PFSK-1 (cell line): ENCODE results near the gene PCDHA13.

Source experiments
- POLR2AphosphoS5 ChIP-seq: IDR thresholded peaks from 2 replicates; pipeline ENCODE4 v1.6.1; 2012; ENCODE audit warnings: low read depth, mild to moderate bottlenecking, control low read depth, low read length, moderate library complexity
- REST ChIP-seq, 2 experiments: IDR thresholded peaks; 2 replicates each; pipeline versions ENCODE4 v1.6.1 to v1.8.0; 2011 to 2012; ENCODE audit warnings: low read depth in 2 of 2, low read length in 2 of 2, control low read depth in 1 of 2, inconsistent platforms in 1 of 2, mild to moderate bottlenecking in 1 of 2, moderate library complexity in 1 of 2; ENCODE audit not compliant: insufficient read depth in 1 of 2
- SIN3A ChIP-seq: IDR thresholded peaks from 2 replicates; pipeline ENCODE4 v1.6.1; 2012; ENCODE audit warnings: mild to moderate bottlenecking, low read length, moderate library complexity, borderline replicate concordance; ENCODE audit not compliant: insufficient read depth
- TAF1 ChIP-seq: IDR thresholded peaks from 2 replicates; pipeline ENCODE4 v1.6.1; 2012; ENCODE audit warnings: low read length, control low read depth, borderline replicate concordance; ENCODE audit not compliant: insufficient read depth

DNA sequence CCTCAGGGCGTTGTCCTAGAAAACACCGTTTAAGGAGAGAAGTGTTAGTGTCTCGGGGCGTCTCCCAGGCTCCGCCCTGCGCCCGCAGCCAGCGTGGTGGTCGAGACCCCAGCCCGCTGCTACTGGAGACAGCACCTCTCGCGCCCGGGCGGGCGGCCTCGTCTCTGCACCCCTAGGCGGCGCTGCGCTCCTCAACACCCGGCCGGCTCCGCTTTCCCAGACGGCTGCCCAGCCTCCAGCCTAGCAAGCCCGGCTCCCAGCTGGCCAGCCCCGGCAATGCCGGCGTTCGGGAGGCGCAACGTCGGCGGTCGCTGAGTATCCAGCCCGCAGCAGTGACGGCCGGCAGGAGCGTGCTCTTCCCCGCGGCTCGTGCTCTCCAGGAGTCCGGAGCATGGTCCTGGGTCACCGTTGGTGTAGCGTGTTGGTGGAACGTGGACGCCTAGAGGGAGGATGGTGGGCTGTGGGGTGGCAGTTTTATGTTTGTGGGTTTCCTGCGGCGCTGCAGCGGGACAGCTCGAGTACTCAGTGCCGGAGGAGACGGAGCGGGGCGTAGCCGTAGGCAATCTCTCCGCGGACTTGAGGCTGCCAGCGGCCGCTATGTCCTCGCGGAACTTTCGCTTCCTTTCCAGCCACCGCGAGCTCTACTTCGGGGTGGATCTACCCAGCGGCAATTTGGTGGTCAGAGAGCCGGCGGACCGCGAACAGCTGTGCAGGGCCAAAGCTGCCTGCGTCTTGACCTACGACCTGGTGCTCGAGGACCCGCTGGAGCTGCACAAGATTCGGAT lies 44.7 kb downstream of the PCDHA13 start:
- TF ChIP-seq REST (IDR thresholded peaks at IDR 0.05; ENCODE audit: insufficient read depth in 1 of 2, low read depth in 2 of 2, low read length in 2 of 2) = peak; percentile 60 to 62; a peak in 3 of 4 replicates
- no peak for TF ChIP-seq POLR2AphosphoS5
- TF ChIP-seq TAF1 = no peak
- TF ChIP-seq SIN3A = no peak
